ENCODE measurements around the gene N4BP2L2.

DNA sequence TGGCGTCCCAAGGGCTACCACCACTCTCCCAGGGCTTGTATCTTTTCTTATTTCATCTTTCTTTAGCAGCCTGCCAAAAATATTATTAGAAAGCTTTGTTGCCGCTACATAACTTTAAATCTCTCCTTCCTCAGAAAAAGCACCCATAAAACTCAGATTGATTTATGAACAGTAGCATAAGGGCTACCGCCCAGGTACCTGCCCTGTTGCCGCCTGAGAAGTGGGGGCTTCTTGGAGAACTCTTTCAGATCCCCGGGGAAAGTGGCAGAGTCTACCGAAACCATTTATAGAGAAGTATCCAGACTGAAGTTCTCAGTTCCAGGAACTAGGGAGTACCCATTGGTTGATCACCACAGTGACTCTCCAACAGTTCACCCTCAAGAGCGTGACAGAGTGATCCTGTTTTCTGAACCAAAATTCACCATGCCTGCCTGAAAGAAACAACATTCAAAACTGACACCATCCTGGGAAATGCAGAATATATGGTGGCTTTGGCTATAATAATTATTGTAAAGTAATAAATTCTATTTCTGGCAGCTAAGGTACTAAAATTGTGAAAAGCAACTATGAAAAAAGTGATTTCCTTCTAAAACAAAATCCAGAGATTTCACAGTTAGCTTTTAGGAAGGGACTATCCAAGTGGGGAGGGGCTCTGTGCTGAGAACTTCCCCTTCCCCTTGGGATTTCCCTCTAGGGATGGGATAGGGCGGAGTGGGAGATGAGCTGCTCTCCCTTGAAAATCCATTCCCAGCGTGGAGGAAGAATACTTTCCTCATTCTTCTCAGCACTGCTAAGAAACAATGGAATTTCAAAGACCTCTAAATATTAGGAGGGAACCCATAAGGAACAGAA is 109.8 kb downstream of the N4BP2L2 start:
- TF ChIP-seq POLR2A (IDR thresholded peaks at IDR 0.05; ENCODE audit: low read depth, low read length): no peak
- TF ChIP-seq TAF1 (IDR thresholded peaks at IDR 0.05; ENCODE audit: low read depth, low read length): peak; percentile 10; the same call in 1 of the 2 replicates
- TF ChIP-seq POLR2AphosphoS5 (IDR thresholded peaks at IDR 0.05; ENCODE audit: low read depth, low read length): no peak

Data from GM12891 (cell line).